ENCODE measurements around the gene TNXB. TPM values are rescaled to one million over a fixed set of nuclear protein-coding genes. Genes with fewer than 3 reads are reported as not detected.

The TNXB gene
- total RNA-seq (2021; ENCODE audit: unreplicated experiment) (1.8 TPM), Bru-seq, nascent RNA (percentile 15 among the genes with signal in this experiment), BruChase-seq, experiment 1, labeled RNA remaining after a 2-hour chase (percentile 23 among the genes with signal in this experiment), BruChase-seq, experiment 2, labeled RNA remaining after a 6-hour chase (percentile 23 among the genes with signal in this experiment)
- 0.42 TPM for polyA plus RNA-seq (2012; ENCODE audit: insufficient read length)
- long read RNA-seq, partial matches to known transcripts, result 2 of 2 reads
- long read RNA-seq, other reads (novel, unspliced or antisense), result 0 of 2 reads

- H3K9me3 ChIP-seq (ENCODE audit: control insufficient read depth, insufficient read depth, low read depth, low read length), result no peaks in the 10 kb centered on the region
- no TSS peak for BruUV-seq (replicated peaks)
- in situ Hi-C loops (cut with HindIII; ENCODE audit: low pct_unique_long_range_greater_than_20kb, low sequenced_read_pairs) (no loop called here), intact Hi-C loops (cut with micrococcal nuclease; ENCODE audit: unreplicated experiment) (no loop called here)
- CTCF ChIA-PET, result interaction anchor here (0.6 kb wide), 1 partner anchor 1006 kb away, joined by 4 read pairs; no protein-coding TSS in a partner anchor
- H3K4me3 ChIP-seq (ENCODE audit: low read depth in 2 of 2, low read length in 2 of 2), result no peak within 1 kb of the TSS
- ATAC-seq (peak; percentile 28; the same call in 1 of the 2 replicates), DNase-seq (ENCODE audit: low read depth, low spot score) (no peak)
- H3K27ac ChIP-seq (ENCODE audit: low read length), result no peak within 1 kb of the TSS
- no peaks in the 10 kb centered on the region for H3K36me3 ChIP-seq (ENCODE audit: control insufficient read depth, insufficient read depth, low read length)
- H3K4me1 ChIP-seq (ENCODE audit: control insufficient read depth, insufficient read depth, low read length), result peaks cover 4% of the 10 kb centered on the region; the same call in 1 of the 2 replicates
- POLR2A ChIA-PET, result no interaction called here
- TF ChIP-seq REST (IDR thresholded peaks at IDR 0.05; ENCODE audit: insufficient read depth in 1 of 2, low read depth in 2 of 2, low read length in 1 of 2) (no peak), TCF7L2 (IDR thresholded peaks at IDR 0.05; ENCODE audit: low read depth, low read length) (no peak), SIN3A (IDR thresholded peaks at IDR 0.05; ENCODE audit: borderline replicate concordance, insufficient read depth, low read depth, low read length) (no peak), CTCF (IDR thresholded peaks at IDR 0.05) (no peak), POLR2AphosphoS5 (IDR thresholded peaks at IDR 0.05; ENCODE audit: low read depth, low read length) (no peak)
- H3K27me3 ChIP-seq (ENCODE audit: control insufficient read depth, insufficient read depth, low read length), result peaks cover 6% of the 10 kb centered on the region; the same call in 1 of the 2 replicates
Measured at GRCh38 chr6:32109114-32109764, at the start of gene TNXB. Gene TNXB (minus strand): TSS chr6:32109338. CDS start chr6:32098198, 11,140 bp downstream.

GRCh38 chr6:32158052-32158451 is 48.9 kb upstream of the TNXB start:
- intact Hi-C loops (cut with micrococcal nuclease; ENCODE audit: unreplicated experiment) (no loop called here), in situ Hi-C loops (cut with HindIII; ENCODE audit: low pct_unique_long_range_greater_than_20kb, low sequenced_read_pairs) (no loop called here)
- no TSS peak for BruUV-seq (replicated peaks)
- H3K27me3 ChIP-seq (ENCODE audit: control insufficient read depth, insufficient read depth, low read length), result no peaks in the 10 kb centered on the region
- DNase-seq (ENCODE audit: low read depth, low spot score) (no peak), ATAC-seq (no peak)
- TF ChIP-seq POLR2AphosphoS5 (IDR thresholded peaks at IDR 0.05; ENCODE audit: low read depth, low read length) (no peak), SIN3A (IDR thresholded peaks at IDR 0.05; ENCODE audit: borderline replicate concordance, insufficient read depth, low read depth, low read length) (no peak), REST (IDR thresholded peaks at IDR 0.05; ENCODE audit: insufficient read depth in 1 of 2, low read depth in 2 of 2, low read length in 1 of 2) (no peak), CTCF (IDR thresholded peaks at IDR 0.05) (no peak), TCF7L2 (IDR thresholded peaks at IDR 0.05; ENCODE audit: low read depth, low read length) (no peak)
- CTCF ChIA-PET, result no interaction called here
- no peaks in the 10 kb centered on the region; the same call in 1 of the 2 replicates for H3K36me3 ChIP-seq (ENCODE audit: control insufficient read depth, insufficient read depth, low read length)
- H3K4me1 ChIP-seq (ENCODE audit: control insufficient read depth, insufficient read depth, low read length), result peaks cover 9% of the 10 kb centered on the region
- no peak overlapping the region for H3K27ac ChIP-seq (ENCODE audit: low read length)
- POLR2A ChIA-PET, result interaction anchor here (0.7 kb wide), 1 partner anchor 15 kb away, joined by 4 read pairs; no protein-coding TSS in a partner anchor
- no peak overlapping the region for H3K4me3 ChIP-seq (ENCODE audit: low read depth in 2 of 2, low read length in 2 of 2)
- no peaks in the 10 kb centered on the region for H3K9me3 ChIP-seq (ENCODE audit: control insufficient read depth, insufficient read depth, low read depth, low read length)
